ENCODE results near the gene PCDH9.

Gene PCDH9

DNA sequence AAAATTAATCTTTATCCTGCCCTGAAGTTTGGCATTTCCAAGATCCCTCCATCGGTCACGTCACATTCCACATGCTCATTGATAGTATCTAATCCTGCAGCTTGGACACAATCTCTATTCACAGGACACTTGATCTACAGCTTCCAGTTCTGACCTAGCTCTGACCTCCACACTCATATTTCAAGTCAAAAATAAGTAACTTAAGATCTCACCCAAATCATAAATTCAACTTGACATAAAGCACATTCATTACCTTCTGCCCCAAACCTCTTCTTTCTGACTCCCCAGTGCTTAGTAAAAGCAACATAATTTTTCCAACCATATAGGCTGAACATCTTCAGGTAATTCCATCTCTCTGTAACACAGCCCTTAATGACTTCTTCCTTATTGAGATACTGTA lies 880.2 kb downstream of the PCDH9 start:
- DNase-seq (ENCODE audit: low read depth in 4 of 4, low spot score in 1 of 4), result no peak

DNA sequence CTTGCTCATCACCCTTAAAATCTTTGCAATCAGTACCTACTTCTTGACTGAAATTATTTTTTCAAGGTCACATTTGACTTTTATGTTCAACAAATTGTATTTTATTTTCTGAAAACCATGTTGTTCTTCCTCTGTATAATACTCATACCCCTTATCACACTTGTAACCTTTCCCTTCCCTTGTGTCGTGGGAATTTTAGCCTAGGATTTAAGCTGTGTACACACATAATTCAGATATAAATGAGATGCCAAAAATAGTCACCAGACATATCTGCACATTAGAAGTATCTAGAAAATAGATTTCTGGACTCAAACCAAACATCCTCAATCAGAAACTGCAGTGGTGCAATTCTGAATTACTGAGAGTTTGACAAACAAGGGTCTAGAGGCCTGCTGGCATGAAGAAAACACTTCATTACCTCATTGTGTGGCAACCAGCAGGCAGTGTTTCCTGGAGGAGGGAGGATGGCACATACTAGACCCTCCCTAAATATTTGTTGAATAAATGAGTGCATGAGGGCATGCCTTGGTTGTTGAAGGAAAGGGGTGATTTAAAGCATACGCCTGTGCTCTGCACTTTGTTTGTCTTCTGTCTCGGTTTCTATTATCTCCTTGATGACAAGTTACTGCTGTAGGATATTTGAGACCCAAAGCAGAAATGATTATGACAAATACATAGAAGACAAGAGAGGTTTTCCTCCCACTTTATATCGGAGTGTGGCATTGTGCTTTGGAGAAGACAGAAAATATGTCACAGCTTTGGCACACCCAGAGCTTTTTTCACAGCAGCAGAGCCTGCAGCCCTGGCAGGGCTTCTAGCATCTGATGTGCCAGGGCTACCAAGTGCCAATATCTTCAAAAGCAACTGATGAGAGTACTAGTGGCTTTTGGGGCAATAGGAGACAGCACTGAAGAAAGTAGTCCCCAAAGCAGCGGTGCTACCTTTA lies 881.1 kb downstream of the PCDH9 start:
- no peak for DNase-seq (ENCODE audit: low read depth in 4 of 4, low spot score in 1 of 4)

DNA sequence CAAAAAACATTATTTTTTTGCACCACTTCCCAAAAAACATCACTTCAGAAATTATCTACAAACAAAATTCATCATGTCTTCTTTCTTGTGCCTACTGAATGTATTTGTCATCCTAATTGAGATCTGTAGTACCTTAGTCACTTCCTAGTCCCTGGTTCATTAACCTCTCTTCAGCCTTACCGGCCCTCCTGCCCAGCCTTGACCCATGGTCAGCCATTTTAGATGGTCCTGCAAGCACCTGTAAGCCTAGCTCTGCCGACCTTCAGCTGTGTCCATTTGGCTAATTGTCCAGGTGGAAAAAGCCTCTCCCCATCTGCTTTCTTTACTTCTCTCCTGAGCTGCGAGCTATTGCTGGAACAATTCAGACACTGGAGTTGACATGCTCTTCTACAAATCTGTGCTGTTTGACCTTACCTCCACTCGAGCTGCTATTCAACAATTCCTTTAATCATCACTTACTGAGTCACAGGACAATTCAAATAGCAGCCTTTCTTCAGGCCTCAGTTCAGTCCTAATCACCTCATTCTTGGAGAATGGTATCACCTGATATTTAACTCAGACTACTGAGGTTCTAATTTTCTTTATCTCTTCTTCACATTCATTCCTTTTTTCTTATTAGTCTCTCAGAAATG lies 882.5 kb downstream of the PCDH9 start:
- no peak for DNase-seq (ENCODE audit: low read depth in 4 of 4, low spot score in 1 of 4)

DNA sequence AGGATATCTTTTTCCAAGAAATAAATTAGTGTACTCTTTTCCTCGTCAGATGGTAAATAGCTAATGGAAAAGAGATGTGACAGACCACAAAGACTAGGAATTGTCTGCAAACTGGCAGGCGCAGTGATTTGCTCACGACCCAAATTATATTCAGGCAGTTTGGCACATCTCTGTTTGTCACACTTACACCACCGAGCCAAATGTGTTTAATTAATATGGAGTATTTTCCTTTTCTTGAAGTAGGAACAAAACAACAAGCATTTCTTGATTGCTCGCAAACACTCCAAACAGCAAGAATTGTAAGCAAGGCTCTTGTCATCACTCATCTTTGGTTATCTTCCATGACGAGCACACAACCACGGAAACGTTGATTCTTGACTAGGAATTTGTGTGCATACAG lies 884.2 kb downstream of the PCDH9 start:
- no peak for DNase-seq (ENCODE audit: low read depth in 4 of 4, low spot score in 1 of 4)

GRCh38 chr13:66345518-66345810 lies 884.7 kb downstream of the PCDH9 start:
- DNase-seq (ENCODE audit: low read depth in 4 of 4, low spot score in 1 of 4), result no peak

DNA sequence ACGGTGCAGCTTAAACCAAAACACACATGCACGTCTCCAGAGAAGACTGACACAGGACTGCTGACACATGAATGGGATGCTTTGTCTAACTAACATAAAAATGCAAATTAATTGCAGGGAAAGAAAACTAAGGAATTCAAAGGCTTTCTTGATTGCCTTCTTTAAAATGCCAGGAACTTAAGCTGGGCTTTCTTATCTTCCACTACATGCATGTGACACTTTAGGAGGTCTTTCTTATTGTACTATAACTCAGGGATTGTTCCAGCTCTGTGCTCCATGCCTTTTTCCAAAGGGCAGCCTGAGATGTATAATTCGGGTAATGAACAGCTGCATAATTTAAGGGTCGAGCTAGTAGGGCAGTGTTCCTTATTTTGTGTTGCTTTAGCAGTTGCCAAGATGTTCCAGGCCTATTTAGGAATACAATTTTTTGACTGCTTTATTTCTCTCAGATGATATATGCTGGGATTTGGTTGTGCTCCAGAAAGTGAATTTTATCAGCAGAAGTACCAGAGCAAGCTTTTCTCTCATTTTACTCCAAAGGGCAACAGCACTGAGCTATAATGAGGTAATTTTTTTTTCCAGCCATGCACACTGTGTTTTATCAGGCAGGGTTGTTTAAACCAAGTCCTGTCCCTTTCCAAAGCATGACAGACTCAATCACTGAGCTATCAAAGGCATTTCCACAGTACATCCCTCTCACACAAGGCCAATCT lies 885.2 kb downstream of the PCDH9 start:
- no peak for DNase-seq (ENCODE audit: low read depth in 4 of 4, low spot score in 1 of 4)

GRCh38 chr13:66343224-66343828 lies 886.8 kb downstream of the PCDH9 start:
- DNase-seq (ENCODE audit: low read depth in 4 of 4, low spot score in 1 of 4), result no peak

DNA sequence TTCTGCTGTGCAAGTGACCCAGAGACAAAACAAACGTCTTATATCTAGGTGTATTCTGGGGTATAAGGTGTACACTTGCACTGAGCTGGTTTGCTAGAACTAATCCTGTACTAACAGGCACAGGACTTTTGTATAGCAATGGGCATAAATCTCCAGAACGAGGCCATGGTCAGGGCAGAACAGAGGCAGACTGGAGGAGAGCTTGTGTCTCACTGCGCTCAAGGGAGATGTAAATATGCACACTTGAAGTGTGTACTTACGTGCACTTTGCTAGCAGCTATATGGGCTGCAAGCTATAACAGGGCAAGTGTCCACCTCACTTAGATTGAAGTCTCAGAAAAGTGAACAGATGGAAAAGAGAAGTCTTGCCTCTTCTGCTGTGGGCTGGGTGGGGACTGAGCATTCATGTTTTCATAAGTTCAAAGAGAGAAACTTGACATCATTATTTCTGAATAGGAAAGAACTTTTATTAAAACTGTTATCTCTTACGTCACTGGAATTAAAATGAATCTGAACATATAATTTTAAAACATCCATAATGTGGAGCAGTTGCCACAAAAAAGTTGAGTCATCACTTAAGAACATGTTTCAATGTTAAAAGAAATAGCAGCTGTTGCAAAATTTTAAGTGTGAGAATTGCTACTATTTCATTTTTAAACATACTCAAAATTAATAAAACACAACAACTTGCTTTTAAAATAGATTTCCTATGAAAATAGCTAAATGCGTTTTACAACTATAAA lies 888.3 kb downstream of the PCDH9 start:
- no peak for DNase-seq (ENCODE audit: low read depth in 4 of 4, low spot score in 1 of 4)

GRCh38 chr13:66339214-66339613 lies 890.9 kb downstream of the PCDH9 start:
- no peak for DNase-seq (ENCODE audit: low read depth in 4 of 4, low spot score in 1 of 4)

- DNase-seq (ENCODE audit: low read depth in 4 of 4, low spot score in 1 of 4), result no peak
These were observed 891.6 kb downstream of the PCDH9 start for GRCh38 chr13:66338542-66338941.

DNA sequence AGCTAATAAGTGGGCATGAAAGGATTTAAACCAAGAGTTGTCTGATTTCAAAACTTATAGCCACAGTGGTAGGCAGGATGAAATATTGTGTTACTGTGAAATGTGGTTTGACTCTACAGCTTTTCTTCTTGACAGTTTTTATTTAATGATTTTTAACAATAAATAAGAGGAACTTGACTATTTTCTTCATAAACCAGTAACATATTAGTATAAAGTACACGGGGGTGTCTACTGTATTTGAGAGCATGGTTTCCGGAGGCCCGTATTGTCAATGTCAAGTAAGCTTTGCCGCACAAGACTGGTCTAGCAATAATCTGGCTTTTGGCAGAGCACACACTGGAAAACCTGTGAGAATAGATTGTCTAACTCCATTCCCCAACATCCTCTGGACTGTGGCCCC lies 894.5 kb downstream of the PCDH9 start:
- DNase-seq (ENCODE audit: low read depth in 4 of 4, low spot score in 1 of 4), result no peak

GRCh38 chr13:66329988-66330451 lies 900.1 kb downstream of the PCDH9 start:
- no peak for DNase-seq (ENCODE audit: low read depth in 4 of 4, low spot score in 1 of 4)

DNA sequence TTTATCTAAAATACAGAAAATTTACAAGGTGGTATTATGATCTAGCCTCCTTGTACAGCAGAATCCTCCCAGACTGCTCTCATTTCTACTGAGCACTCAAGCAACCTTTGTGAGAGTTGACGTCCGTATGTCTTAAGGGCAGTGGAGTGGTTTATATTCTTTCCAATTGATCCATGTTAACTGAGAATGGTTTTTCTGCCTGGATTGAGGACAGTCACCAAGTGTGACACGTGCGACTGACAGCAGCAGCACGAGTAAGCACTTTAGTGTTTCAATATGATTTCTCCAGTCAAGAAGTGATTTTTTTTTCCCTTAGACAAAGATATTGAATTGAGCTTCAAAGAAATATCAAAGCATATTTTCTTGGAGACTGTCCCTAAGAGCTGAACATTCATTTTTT lies 901.7 kb downstream of the PCDH9 start:
- no peak for DNase-seq (ENCODE audit: low read depth in 4 of 4, low spot score in 1 of 4)

- DNase-seq (ENCODE audit: low read depth in 4 of 4, low spot score in 1 of 4), result no peak
These were observed 906.3 kb downstream of the PCDH9 start for GRCh38 chr13:66323745-66324347.

GRCh38 chr13:66322936-66323335 lies 907.2 kb downstream of the PCDH9 start:
- no peak for DNase-seq (ENCODE audit: low read depth in 4 of 4, low spot score in 1 of 4)

DNA sequence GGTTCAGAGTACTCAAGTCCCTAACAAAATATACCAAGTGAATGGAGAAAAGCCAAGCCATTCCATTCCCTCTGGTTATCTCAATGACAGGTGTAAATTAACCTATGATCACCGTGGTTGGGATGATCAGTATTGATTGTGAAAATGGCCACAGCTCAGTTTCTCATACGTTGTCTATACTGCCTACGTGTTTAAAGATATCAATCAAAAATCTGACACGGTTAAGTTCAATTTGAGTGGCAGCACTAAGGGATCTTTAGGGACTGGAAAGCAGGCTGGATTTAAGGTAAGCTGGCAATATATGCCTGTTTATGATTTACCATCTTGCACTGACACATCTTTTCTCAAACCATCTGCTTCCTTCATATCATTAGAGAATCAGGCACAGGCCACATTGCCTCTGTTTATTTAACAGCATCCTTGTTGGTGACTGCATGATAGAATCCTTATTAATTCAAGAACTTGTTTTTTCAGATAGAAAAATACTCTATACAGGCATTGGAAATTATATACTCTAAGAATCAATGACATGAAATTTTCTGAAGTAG lies 907.9 kb downstream of the PCDH9 start:
- no peak for DNase-seq (ENCODE audit: low read depth in 4 of 4, low spot score in 1 of 4)

GRCh38 chr13:66314911-66315310 lies 915.2 kb downstream of the PCDH9 start:
- no peak for DNase-seq (ENCODE audit: low read depth in 4 of 4, low spot score in 1 of 4)

- no peak for DNase-seq (ENCODE audit: low read depth in 4 of 4, low spot score in 1 of 4)
These were observed 916.7 kb downstream of the PCDH9 start for GRCh38 chr13:66313413-66313812.

- DNase-seq (ENCODE audit: low read depth in 4 of 4, low spot score in 1 of 4), result no peak
These were observed 917.6 kb downstream of the PCDH9 start for GRCh38 chr13:66312312-66313087.

All from stimulated activated CD4-positive, alpha-beta T cell treated with anti-CD3 and anti-CD28 coated beads, Interleukin-1b, Interleukin-23, amount 100 ng/mL, for 24 hours (primary cell).